Activated CD4-positive, alpha-beta T cell treated with anti-CD3 and anti-CD28 coated beads for 4 hours (primary cell): ENCODE data around the gene HEXD.
"Not testable (repeated sequence)": the region's sequence is repeated elsewhere in the genome, so short reads cannot be mapped to it uniquely, and the experiment has no call there.

ENCODE experiments used
- DNase-seq, 2 donors: peaks; one replicate each; pipeline ENCODE4 v3.0.0-alpha.2; 2020

Gene HEXD

DNA sequence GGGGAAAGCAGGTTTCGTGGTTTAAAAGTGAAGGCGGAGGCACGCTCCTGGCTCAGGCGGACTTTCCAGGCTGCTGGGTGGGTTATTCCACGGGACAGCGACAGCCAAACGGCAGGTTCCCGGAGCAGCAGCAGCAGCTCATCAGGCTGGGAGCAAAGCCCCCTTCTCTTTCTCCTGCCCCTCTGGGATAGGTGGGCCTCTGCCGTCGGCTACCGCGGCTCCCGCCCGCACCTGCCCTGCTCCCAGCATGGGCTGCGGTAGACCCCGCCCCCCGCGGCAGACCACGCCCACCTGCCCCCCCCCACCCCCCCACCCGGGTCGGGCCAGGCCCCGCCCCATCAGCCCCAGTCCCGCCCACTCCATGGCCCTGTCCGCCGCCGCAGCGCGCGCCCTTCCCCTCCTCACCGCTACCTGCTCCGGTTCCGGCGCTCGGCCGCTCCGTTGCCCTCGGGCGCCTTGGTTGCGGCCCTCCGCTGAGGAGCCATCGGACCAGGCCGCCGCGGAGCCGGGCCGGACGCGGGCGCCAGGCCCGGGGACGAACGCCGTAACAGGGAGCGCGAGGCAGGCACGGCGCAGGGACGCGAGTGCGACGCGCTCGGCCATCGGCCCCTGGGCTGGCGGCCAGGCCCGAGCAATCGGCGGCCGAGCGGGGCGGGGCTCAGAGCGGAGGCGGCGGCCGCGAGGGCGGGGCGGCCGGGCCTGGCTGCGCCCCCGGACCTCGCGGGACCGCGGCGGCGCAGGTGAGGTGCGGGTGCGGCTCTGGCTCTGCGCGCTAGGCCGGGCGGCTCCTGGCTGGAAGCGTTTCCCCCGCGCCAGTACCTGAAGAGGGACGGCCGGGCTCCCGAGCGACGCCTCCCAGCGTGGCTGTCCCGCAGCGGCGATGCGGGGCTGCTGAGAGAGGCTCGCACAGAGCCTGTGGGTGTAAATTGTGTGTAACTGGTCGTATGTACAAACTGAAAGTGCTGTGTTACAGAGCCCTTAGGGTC is at the start of gene HEXD, which contains the start of gene OGFOD3:
Gene HEXD, plus strand, starts transcription at position 347 of the 986 bp plus-strand sequence. CDS start 1,453 bp downstream, outside the sequence.
Gene OGFOD3, minus strand, starts transcription at position 586 of the 986 bp plus-strand sequence. Its CDS starts 101 bp downstream, at position 485.
- peak; percentile 77 to 85 for DNase-seq

DNA sequence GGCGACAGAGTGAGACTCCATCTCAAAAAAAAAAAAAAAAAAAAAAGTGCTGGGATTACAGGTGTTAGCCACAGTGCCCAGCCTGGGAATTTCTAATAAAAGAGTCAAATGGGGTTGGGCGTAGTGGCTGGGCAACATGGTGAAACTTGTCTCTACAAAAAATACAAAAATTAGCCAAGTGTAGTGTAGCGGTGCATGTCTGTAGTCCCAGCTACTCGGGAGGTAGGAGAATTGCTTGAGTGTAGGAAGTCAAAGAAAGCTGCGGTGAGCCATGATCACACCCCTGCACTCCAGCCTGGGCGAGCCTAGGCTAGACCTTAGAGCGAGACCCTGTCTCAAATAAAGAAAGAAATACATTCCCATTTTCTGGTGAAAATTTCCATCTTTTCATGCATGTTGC is 48.9 kb upstream of the HEXD start:
- DNase-seq: no peak

DNA sequence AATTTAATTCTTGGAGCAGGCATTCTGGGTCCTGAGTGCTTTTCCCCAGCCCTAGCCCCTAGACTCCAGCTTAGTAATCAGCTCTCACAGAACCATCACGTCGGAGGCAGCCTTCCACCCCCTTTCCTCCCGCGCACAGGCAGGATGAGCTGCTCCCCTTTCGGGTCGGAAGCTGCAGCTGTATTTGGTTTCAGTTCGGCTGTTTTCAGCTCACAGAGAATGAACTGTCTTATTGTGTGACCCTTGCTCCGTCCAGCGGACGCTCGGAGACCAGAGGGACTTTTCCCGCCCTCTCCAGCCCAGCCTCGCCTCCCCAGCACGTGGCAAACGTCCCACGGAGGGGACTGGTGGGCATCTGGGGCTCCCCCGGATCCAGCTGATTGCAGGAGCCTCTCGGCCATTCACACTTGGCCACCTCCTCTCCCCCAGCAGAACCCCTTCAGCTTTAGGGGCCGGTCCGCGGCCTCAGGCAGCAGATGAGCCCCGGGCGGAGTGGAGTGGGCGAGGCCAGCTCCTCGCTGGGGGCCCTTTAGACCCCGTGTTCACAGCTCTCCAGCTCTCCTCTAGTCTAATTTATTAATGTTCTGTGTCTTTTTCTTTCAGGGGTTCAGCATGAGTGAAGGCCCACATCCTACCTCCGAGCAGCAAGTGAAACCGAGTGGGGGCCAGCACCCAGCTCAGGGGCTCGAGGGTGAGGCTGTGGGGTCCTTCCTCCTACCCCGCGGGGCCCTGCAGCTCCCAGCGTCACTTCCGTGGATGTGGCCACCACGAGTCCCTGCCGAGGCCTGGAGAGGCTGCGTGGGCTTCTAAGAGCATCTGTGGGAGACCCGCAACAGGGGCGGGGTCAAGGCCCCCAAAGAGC is 47.4 kb upstream of the HEXD start:
- DNase-seq: peak; percentile 38 to 43

DNA sequence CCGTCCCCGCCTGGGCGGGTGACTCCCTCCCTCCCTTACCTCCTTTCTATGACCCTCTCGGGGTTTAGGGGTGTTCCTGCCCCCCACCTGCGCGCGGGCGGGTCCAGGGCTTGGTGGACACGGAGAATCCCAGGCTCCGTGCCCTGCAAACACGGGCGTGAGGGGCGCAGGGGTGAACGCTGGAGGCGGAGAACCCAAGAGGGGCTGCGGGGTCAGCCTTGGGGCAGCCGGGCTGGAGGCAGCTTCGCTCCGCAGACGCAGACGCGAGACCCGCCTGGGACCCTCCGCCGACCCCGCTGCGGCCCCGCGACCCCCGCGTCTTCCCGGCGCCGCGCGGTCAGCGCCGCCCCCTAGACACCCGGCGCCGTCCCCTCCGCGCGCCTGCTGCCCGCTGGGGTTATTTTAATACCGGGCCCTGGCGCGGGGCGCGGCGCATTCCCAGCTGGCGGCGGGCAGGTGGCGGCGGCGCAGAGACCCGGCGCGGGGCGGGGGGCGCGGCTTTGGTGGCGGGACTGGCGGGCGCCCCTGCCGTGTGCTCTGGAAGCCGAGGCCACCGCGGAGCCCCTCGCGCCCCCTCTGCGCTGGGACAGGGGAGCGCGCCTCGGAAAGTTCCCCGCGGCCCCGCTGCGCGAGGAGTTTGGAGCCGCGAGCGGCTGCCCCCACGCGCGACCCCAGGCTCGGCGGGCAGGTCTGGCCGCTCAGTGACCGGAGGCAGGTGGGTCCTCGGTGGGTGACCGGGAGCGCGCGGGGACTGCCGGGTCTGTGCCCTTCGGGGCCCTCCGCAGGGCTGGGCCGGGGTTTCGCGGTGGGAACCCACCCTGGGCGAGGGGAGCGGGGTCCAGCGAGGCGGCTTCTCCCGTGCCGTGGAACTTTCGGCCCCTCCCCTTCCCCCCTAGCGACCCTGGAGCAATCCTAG is 46.6 kb upstream of the HEXD start, which contains the start of gene UTS2R:
Gene UTS2R, plus strand, starts transcription at position 433 of the 916 bp plus-strand sequence. CDS start 2,560 bp downstream, outside the sequence.
- DNase-seq: no peak

DNA sequence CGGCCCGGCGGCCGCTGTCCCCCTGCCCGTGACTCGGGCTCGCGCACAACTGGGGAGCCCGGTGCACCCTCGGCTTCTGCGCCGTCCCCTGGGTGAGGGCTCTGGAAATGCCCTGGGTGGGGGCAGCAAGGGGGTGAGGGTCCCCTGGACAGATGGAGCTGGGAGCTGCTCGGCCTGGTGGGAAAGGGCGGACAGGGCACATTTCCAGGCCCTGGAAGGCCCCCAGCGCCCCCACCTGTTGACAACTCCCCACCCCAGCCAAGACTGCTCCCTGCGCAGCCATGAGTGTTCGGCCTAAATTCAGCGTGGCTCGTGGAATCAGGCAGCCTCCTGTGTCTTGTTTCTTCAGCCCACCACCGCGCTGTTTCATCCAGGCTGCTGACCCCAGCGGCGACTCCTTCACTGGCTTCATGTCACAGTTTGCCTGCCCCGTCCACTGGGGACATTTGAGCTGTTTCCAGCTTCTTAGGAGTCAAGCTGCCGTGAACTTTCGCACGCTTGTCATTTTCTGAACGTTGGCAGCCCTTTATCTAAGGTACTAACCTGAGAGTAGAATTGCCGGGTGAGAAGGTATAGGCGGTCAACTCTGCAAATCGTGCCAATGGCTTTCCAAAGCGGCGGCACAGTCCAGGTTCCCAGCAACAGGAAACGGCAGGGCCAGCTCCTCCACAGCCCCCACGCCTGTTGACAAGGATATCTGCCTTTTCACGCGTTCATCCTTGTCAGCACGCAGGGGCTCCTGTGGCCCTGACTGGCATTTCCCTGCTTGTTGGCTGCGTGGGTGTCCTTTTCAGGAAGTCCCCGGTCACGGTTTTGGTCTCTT is 45.7 kb upstream of the HEXD start:
- no peak for DNase-seq

DNA sequence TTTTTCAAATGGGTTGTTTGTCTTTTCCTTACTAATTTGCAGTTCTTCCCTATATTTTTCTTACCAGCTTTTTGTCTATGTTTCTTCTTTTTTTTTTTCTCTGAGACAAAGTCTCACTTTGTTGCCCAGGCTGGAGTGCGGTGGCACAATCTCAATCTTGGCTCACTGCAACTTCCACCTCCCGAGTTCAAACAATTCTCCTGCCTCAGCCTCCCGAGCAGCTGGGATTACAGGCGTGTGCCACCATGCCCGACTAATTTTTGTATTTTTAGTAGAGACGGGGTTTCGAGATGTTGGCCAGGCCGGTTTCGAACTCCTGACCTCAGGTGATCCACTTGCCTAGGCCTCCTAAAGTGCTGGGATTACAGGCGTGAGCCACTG is 45.1 kb upstream of the HEXD start:
- not testable (repeated sequence) for DNase-seq

DNA sequence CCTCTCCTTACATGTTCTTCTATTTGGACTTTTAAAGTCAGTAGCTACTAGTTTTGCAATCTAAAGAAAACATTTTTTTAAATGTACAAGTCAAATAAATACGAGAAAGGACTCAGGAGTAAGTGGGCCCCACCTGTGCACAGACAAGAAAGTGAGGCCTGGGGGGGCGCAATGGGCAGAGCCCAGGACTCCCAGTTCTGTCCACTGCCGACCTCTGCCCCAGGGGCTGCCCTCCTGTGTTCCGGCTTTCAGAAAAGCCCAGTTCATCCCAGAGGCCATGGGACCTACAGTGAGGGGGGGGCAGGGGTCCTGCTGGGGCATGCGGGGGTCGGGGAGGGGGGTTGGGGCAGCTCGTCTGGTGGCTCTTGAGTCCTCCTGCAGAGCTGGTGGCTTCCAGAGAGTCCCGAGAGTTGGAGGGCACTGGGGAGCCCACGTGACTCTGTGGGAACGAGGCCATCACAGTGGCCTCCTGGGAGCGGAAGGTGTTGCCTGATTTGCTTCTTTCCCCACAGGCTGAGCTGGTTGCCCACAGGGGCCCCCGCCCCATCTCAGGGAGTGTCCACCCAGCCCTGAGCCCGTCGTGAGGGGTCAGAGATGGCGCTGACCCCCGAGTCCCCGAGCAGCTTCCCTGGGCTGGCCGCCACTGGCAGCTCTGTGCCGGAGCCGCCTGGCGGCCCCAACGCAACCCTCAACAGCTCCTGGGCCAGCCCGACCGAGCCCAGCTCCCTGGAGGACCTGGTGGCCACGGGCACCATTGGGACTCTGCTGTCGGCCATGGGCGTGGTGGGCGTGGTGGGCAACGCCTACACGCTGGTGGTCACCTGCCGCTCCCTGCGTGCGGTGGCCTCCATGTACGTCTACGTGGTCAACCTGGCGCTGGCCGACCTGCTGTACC is 44.2 kb upstream of the HEXD start:
- DNase-seq: no peak

DNA sequence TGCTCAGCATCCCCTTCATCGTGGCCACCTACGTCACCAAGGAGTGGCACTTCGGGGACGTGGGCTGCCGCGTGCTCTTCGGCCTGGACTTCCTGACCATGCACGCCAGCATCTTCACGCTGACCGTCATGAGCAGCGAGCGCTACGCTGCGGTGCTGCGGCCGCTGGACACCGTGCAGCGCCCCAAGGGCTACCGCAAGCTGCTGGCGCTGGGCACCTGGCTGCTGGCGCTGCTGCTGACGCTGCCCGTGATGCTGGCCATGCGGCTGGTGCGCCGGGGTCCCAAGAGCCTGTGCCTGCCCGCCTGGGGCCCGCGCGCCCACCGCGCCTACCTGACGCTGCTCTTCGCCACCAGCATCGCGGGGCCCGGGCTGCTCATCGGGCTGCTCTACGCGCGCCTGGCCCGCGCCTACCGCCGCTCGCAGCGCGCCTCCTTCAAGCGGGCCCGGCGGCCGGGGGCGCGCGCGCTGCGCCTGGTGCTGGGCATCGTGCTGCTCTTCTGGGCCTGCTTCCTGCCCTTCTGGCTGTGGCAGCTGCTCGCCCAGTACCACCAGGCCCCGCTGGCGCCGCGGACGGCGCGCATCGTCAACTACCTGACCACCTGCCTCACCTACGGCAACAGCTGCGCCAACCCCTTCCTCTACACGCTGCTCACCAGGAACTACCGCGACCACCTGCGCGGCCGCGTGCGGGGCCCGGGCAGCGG is 43.4 kb upstream of the HEXD start:
- DNase-seq: no peak

DNA sequence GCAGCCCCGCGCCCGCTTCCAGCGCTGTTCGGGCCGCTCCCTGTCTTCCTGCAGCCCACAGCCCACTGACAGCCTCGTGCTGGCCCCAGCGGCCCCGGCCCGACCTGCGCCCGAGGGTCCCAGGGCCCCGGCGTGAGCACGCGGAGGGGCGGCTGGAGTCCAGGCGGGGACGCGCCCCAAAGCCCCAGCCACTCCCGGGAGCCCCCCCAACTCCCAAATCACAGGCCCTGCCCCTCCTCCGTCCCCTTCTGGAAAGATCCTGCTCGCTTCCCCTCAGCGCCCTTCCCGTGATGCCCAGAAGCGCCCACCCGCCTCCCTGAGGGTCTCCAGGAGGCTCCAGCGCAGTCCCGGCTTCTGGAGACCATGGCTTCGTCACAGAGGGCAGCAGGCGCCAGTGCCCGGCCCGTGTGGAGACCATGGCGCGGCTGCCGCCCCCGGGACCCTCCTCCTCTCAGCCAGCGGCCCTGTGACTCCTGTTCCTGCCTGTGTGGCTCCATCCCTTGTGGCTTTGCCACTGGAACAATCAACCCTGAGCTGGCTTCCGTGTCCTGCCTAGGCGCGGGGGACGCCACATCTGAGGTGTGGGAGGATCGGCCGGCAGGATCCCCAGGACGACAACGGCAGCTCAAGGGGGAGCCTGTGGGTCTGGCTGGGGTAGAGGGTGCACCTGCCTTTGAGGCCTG is 42.6 kb upstream of the HEXD start:
- DNase-seq: no peak

DNA sequence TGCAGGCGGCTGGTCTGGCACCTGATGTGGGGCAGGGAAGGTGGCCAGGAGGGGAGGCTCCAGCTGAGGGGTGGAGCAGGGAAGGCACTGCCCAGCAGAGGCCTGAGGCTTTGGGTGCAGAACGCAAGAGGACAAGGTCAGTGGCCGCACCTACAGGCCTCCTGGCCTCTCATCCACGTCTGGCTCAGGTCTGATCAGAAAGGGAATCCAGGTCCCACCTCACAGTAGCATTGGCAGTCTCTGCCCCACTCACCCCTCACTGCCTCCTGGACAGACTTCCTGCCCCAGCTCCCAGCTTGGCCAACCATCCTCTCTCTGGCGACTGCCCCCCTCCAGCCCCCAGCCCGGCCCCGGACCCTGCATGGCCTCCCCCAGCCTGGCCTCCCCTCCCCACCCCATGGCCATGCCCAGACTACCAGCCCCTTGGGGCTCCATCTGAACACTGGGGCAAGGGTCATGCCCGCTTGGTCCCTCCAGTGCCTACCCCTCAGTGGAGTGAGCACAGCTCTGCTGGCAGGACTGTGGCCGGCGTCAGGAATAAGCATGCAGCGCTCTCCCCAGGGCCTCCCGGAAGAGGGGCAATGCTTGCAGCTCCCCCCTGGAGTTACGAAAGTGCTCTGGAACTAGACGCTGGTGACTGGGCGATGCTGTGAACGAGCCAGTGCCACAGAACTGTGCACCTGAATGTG is 42.0 kb upstream of the HEXD start:
- DNase-seq: no peak

DNA sequence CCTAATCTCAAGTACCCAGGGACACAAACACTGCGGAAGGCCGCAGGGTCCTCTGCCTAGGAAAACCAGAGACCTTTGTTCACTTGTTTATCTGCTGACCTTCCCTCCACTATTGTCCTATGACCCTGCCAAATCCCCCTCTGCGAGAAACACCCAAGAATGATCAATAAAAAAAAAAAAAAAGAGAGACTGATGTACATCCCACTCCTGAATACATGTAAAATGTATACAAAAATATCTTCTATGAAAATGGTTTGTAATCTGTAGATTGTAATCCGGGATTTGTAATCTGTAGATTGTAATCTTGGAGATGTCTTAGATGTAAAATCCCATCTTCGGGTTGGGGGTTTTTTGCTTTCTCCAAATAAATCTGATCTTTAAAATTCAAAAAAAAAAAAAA is 40.9 kb upstream of the HEXD start:
- not testable (repeated sequence) for DNase-seq

DNA sequence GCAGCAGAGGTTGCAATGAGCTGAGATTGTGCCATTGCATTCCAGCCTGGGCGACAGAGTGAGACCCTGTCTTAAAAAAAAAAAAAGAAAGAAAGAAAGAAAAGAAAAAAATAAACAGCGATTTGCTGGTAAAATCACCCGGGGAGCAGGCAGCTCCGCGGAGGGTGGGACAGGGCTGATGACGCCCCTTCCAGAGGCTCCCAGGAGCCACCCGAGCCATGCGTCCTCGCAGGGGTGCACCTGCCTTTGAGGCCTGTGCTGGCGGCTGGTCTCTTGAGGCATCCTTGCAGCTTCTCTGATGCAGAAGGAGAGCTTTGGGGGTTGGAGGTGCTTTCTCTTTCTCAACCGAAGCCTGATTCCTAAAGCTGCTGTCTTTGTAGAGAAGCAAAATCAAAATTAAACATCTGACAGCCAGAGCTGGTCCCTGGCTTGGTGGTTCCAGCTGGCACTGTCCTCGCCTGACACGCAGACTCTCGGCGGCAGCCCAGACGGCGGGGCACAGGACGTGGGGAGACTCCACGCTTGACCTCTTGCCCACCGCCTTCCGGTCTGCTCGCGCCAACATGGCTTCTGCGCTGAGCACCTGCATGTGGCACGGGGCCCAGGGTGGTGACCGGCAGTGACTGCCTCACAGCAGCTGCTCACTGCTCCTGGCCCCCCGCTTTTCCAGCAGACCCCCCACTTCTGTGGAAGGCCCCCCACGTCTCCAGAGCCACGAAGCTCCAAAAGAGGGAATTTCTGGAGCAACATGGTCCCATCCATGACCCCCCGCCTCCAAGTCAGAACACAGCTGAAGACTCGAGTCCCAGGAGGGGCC is 40.0 kb upstream of the HEXD start:
- no peak for DNase-seq

DNA sequence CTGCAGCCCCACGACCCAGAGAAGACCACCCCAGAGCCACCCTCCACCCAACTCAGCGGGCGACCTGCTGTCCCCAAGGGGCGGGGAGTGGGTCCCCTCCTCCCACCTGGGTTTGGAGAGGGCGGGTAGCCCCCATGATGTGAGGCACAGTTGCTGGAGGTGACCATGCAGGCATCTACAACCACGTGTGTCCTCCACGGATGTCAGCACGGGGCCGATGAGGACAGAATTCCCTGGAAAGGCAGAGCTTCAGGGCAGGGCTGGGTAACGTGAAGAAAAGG is 39.5 kb upstream of the HEXD start:
- DNase-seq: no peak

DNA sequence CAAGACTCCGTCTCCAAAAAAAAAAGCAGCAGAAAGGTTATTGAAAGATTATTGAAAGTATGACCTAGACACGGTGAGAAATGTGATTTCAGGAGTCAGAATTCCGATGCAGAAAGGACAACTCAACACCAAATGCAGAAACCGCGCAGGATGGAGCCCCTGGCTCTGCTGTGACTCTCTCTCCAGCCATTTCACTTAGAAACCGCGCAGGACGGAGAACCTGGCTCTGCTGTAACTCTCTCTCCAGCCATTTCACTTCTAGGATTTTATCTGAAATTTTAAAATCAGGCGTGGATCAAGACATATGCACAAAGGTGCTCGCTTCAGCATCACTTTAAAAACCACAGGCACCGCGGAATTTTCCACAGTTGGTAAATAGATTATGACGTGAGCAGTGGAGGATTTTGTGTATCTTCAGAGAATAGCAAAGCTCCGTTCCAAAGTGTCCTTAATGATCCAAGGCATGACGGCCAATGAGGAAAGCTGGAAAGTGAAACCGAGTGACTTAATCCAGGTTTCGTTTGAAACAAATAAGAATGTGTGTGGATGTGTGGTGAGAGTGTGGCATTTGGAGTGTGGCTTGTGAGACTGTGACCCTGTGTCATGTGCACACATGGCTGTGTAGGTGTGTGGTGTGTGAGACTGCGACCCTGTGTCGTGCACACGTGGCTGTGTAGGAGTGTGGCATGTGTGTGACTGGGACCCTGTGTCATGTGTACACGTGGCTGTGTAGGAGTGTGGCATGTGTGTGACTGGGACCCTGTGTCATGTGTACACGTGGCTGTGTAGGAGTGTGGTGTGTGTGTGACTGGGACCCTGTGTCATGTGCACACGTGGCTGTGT is 37.1 kb upstream of the HEXD start:
- no peak for DNase-seq

DNA sequence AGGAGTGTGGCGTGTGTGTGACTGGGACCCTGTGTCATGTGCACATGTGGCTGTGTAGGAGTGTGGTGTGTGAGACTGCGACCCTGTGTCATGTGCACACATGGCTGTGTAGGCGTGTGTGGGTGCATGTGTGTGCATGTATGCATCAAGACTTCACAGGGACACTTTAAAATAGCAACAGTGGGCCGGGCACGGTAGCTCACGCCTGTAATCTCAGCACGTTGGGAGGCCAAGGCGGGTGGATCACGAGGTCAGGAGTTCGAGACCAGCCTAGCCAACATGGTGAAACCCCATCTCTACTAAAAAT is 36.5 kb upstream of the HEXD start:
- not testable (repeated sequence) for DNase-seq

DNA sequence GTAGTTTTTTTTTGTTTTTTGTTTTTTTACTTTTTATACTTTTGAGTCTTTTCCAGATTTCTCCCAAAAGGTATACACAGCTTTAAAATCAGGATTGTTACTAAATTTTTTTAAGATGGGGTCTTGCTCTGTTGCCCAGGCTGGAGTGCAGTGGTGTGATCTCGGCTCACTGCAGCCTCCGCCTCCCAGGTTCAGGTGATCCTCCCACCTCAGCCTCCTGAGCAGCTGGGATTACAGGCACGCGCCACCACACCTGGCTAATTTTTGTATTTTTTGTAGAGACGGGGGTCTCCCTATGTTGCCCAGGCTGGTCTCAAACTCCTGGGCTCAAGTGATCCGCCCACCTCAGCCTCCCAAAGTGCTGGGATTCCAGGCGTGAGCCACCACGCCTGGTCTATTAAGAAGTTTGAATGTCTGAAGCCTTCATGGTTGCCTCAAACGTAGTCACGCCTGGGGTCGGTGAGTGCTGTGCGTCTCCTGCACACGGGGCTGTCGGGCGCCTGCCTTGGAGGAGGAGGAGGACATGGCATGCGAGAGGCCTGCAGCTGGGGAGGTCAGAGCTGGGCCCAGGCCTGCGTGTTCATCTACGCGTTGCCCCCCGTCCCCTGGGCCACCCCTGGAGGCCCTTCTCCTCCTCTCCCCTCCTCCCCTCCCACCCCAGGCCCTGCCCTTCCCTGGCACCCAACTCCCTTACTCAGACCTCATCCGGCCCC is 35.8 kb upstream of the HEXD start:
- not testable (repeated sequence) for DNase-seq
